ENCODE results near the gene SPATA9. TPM values are rescaled to one million over a fixed set of nuclear protein-coding genes. Genes with fewer than 3 reads are reported as not detected.

SPATA9 gene, protein sequence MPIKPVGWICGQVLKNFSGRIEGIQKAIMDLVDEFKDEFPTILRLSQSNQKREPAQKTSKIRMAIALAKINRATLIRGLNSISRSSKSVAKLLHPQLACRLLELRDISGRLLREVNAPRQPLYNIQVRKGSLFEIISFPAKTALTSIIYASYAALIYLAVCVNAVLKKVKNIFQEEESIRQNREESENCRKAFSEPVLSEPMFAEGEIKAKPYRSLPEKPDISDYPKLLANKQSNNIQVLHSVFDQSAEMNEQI
- total RNA-seq (2021; fragmentation: NEBNext Ultra II Directional; extraction: Animal tissue kit (Norgen Biotek cat#: 25700)): under 1 TPM; 0.17 to 0.73 (median 0.48) TPM
- long read RNA-seq: 0 reads

GRCh38 chr5:95682891-95683290 lies at the start of gene SPATA9:
Gene SPATA9, minus strand, starts transcription at chr5:95682991. Its CDS starts 137 bp downstream, at chr5:95682854.
- Mint-ChIP-seq H3K27me3 (ENCODE audit: insufficient read depth) (no peaks in the 10 kb centered on the region), H3K9me3 (no peaks in the 10 kb centered on the region), H3K4me3 (no peak within 1 kb of the TSS), H3K4me1 (ENCODE audit: low read depth) (peaks cover 17% of the 10 kb centered on the region), H3K27ac (no peak within 1 kb of the TSS), H3K36me3 (ENCODE audit: low read depth) (peaks cover 11% of the 10 kb centered on the region; the same call in 1 of the 2 replicates)
- TF ChIP-seq, protein P1, sequence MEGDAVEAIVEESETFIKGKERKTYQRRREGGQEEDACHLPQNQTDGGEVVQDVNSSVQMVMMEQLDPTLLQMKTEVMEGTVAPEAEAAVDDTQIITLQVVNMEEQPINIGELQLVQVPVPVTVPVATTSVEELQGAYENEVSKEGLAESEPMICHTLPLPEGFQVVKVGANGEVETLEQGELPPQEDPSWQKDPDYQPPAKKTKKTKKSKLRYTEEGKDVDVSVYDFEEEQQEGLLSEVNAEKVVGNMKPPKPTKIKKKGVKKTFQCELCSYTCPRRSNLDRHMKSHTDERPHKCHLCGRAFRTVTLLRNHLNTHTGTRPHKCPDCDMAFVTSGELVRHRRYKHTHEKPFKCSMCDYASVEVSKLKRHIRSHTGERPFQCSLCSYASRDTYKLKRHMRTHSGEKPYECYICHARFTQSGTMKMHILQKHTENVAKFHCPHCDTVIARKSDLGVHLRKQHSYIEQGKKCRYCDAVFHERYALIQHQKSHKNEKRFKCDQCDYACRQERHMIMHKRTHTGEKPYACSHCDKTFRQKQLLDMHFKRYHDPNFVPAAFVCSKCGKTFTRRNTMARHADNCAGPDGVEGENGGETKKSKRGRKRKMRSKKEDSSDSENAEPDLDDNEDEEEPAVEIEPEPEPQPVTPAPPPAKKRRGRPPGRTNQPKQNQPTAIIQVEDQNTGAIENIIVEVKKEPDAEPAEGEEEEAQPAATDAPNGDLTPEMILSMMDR (IDR thresholded peaks at IDR 0.05): no peak
- DNase-seq: no peak

- no peak for DNase-seq
- Mint-ChIP-seq H3K27me3 (ENCODE audit: insufficient read depth) (peaks cover 2% of the 10 kb centered on the region; the same call in 1 of the 2 replicates), H3K27ac (peak overlapping the region; percentile 81), H3K4me1 (ENCODE audit: low read depth) (peaks cover 75% of the 10 kb centered on the region), H3K36me3 (ENCODE audit: low read depth) (peaks cover 41% of the 10 kb centered on the region), H3K9me3 (no peaks in the 10 kb centered on the region; the same call in 1 of the 2 replicates), H3K4me3 (peak overlapping the region; percentile 99)
- TF ChIP-seq, protein P1 (IDR thresholded peaks at IDR 0.05): no peak
These were observed 49.1 kb upstream of the SPATA9 start for GRCh38 chr5:95731571-95732554.

DNA sequence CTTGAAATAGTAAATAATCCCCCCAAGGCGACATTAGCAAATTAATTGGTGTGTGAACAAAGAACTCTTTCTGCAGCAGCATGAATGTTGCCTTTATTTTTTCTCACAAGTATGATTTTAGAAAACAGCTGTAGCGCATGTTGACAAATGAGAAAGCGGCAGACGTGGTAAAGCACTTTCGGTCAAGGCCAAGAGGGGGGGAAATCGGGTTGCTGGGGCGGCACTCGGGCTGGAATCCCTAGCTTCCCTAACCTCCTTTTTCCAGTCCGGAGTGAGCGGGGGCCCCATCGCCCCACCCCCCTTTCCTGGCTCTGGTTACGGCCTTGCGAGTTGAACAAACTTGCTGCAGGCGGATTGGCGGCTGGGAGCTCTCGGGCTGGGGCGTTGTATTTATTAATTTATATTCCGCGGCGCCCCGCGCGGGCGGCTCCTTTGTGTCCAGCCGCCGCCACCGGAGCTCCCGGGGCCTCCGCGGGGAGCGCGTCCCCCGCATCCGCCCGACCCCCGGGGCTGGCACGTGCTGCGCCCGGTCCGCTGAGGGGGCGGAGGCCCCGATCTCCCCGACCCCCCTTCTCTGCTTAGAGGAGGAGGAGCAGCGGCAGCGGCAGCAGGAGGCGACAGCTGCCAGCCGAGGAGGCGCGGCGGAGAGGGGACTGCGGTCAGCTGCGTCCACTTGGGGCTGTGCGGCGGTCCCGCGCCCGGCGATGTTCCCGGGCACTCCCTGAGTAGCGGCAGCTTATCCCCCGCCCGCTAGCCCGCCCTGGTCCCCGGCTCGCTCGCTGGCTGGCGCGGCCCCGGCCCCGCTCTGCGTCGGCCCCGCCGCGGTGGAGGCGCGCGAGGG lies 48.2 kb upstream of the SPATA9 start, which contains the start of gene RHOBTB3:
TSS of gene RHOBTB3 (plus strand) at position 607 of the 841 bp plus-strand sequence. CDS start 347 bp downstream, outside the sequence.
- Mint-ChIP-seq H3K4me3 (peak within 1 kb of the TSS; percentile 99), H3K36me3 (ENCODE audit: low read depth) (peaks cover 35% of the 10 kb centered on the region), H3K27ac (peak within 1 kb of the TSS; percentile 88), H3K4me1 (ENCODE audit: low read depth) (peaks cover 75% of the 10 kb centered on the region), H3K27me3 (ENCODE audit: insufficient read depth) (peaks cover 2% of the 10 kb centered on the region; the same call in 1 of the 2 replicates), H3K9me3 (no peaks in the 10 kb centered on the region; the same call in 1 of the 2 replicates)
- DNase-seq: peak; percentile 87
- TF ChIP-seq, protein P1 (IDR thresholded peaks at IDR 0.05): no peak

- Mint-ChIP-seq H3K27me3 (ENCODE audit: insufficient read depth) (peaks cover 2% of the 10 kb centered on the region; the same call in 1 of the 2 replicates), H3K36me3 (ENCODE audit: low read depth) (peaks cover 32% of the 10 kb centered on the region), H3K27ac (peak overlapping the region; percentile 88), H3K4me3 (peak overlapping the region; percentile 99), H3K9me3 (no peaks in the 10 kb centered on the region; the same call in 1 of the 2 replicates), H3K4me1 (ENCODE audit: low read depth) (peaks cover 76% of the 10 kb centered on the region)
- no peak for DNase-seq
- TF ChIP-seq, protein P1 (IDR thresholded peaks at IDR 0.05): no peak
These were observed 47.4 kb upstream of the SPATA9 start for GRCh38 chr5:95730011-95730700.
